CD4-positive, alpha-beta T cell treated with Interleukin-2 at 100 ng/mL for 4 hours (primary cell): Measurements from ENCODE around the gene CNGB1.

Experiments
- DNase-seq: peaks from one replicate; pipeline ENCODE4 v3.0.0-alpha.2; 2020; ENCODE audit warnings: low spot score

CNGB1 gene

DNA sequence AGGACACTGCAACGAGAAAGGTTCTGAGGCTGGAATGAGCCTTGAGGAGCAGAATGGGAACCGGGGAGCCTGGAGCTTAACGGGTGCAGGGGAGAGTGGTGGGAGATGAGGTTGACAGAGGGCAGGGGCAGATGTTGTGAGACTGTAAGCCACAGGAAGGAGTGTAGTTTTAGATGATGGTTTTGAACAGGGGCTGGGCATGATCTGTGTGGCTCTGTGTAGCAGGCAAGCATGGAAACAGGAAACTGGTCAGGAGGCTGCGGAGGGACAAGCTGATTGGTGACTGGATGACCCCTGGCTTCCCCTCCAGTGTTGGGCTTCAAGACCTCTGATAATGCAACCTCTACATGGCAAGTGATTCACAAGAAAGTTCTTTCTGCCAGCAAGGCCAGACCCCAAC, 1.4 kb upstream of the CNGB1 start:
- no peak for DNase-seq

DNA sequence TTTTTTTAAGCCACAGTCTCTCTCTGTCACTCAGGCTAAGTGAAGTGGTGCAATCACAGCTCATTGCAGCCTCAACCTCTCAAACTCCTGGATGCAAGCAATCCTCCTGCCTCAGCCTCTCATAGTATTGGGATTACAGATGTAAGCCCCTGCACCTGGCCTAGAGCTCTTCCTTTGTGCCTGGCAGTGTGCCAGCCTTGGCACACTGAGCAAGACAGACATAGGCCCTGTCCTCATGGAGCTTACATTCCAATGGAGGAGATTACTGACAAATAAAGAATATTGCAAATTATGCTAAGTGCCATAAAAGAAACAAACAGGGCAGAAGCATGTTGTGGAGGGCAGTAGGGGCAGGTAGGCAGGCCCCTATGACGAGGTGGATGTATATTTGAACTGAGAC, 920 bp upstream of the CNGB1 start:
- no peak for DNase-seq

DNA sequence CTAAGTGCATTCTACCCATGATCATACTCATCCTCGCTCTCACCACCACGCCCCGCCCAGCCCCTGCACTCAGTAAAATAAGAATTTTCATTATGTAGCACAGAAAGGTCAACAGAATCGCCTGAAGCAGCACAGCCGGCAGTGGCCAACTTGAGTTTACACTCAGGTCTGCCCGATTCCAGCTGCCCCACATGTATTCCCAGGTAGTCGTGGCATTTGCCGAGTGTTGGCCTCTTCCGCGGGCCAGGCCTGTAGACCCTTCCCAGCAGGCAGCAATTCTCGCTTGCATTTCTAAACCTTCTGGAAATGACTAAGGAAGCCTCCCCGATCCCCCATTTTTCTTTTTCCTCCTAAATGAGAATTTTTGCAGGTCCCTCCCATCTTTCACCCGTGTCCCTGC, 609 bp downstream of the CNGB1 start:
- DNase-seq = no peak

DNA sequence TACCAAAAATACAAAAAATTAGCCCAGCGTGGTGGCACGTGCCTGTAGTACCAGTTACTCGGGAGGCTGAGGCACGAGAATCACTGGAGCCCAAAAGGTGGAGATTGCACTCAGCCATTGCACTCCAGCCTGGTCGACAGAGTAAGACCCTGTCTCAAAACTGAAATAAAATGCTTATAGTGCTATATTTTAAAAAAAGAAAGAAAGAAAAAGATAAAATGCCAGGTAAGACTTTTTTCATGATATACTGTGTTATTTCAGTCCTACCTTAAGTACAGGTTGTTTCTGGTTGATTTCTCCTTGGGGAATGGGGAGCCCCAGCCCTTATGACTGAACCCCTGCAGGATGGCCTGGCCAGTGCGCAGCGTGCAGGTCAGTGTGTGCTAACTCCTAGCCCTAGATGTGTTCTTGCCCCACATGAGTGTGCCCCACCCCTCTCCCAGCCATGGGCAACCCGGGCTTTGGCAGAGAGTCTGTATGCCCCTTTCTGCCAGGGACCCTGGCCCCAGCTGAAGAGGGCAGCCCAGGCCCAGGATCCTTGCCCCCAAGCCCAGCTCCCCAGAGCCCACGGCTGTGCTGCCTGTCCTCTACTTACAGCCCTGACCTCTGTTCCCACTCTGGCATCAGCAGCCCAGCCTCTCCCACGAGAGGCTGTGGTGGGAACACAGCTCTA, 1.3 kb downstream of the CNGB1 start:
- DNase-seq = no peak

DNA sequence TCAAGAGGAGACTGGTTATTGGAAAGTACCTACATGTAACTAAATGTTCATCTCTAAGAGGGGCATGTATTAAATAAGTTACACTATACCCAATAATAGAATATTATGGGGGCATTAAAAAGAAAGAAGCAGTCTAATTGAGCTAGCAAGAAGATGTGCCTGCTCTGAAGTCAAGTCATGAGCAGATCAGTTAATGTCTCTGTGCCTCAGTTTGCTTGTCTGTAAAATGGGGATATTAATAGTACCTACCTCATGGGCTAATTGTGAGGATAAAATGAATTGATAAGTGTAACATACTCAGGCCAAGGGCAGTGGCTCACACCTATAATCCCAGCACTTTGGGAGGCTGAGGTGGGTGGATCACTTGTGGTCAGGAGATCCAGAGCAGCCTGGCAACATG, 3.0 kb downstream of the CNGB1 start:
- DNase-seq = no peak

DNA sequence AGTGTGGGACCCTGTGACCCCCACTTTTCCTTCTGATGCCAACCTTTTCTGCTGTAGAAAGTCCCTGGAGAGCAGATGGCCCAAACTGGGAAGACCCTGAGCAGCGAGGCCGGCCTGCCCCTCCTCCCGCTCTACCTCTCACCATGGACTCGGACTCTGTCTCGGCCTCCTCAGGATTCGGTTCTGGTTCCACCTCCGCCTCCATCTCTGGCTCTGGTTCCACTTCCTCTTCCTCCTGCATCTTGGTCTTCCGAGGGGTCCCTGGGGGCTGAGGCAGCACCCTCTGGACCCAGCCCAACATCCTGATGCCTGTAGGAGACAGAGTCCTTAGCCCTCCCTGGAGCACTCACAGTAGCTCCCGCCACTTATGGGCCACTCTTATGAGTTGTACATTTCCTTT, 3.9 kb downstream of the CNGB1 start:
- no peak for DNase-seq

DNA sequence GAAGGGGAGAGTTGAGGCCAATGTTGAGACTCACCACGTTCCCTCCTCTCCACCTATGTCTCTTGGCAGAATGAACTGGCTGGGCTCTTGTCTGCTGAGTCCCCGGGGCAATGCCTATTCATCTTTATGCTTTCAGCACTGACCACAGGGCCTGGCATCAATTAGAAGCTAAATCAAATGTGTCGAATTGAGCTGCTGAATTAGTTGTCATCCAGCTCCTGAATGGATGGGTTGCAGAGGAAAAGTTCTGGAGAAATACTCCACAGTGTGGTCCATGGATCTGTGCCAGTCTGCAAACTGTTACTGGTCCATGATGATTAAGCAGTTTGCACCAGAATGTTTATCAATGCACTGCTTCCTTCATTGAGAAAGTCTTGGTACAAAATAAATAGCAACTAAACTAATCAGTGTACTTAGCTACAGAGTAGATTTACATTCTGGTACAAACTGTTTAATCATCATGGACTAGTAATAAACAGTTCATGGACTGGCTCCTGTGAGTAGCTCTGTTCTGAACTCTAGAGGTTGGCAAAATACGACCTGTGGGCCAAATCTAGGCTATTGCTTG, 4.6 kb downstream of the CNGB1 start:
- DNase-seq = no peak

DNA sequence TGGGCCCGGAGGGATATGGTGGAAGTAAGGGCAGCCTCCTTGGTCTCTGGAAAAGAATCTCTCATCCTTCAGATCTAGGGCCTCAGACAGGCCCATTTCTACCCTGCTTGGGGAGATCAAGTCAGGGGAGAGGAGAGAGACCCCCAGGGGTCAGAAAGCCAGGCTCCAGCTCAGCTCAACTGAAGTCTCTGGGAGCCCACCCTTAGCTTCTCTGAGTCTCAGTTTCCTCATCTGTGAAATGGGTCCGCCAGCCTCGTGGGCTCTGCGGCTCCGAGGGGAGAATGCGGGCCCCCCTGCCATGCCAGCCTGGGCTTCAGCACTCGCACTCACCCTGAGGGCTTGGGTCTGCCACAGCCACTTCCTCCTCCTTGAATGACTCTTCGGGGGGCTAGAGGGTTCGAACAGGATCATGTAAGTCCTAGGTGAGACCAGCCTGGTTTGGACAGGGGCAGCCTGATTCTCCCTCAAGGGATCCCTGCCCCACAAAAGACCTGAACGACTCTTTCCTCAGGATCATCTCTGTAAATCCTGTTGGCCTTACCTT, 6.7 kb downstream of the CNGB1 start:
- no peak for DNase-seq

DNA sequence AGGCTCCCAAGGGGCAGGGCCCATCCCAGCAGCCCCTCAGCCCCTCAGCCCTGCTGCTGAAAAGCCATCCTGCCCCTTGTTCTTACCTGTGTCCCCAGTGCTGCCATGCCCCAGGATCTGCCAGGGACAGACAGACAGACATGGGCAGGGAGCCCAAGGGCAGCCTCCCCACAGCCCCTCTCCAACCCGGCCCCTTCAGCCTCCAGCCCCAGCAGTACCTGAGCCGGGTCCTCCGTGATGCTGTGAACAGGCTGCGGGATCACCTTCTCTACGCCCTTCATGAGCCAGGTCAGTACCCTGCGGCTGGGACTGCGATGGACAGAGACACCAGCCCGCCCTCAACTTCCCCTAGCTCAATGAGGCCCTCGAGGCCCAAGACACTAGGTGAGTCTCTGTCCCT, 8.2 kb downstream of the CNGB1 start:
- DNase-seq = no peak

DNA sequence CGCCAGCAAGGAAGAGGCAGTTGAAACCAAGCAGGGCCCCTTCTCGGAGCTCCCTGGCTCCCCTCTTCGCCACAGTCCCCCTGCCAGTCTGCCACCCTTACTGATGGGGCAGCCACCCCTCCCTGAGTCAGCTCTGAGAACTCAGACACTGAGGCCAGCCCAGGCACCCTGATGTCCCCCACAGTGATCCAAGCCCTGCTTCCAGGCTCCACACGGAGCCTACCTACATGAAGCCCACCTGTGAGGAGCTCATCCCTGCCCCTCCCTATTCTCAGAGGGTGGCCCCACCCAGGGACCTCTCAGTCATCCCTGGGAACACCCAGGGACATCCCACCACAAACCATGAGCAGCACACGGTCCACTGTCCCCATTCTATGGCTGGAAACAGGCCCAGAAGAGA, 8.9 kb downstream of the CNGB1 start:
- no peak for DNase-seq

DNA sequence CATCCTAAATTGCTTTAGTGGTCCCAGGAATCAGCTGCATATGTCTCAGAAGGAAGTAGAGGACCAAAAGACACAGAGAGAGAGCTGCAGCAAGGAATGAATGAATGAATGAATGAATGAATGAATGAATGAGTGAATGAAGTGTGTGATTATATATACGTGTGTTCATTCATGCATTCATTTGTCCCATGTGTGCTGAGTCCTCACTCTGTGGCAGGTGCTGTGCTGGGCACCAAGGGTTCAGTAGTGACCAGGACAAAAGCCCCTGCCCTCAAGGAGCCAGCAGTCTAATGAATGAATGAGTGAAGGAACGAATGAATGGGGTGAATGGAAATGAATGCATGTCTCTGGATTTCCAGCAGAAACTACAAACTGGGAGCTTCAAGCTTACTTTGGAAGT, 9.4 kb downstream of the CNGB1 start:
- no peak for DNase-seq

DNA sequence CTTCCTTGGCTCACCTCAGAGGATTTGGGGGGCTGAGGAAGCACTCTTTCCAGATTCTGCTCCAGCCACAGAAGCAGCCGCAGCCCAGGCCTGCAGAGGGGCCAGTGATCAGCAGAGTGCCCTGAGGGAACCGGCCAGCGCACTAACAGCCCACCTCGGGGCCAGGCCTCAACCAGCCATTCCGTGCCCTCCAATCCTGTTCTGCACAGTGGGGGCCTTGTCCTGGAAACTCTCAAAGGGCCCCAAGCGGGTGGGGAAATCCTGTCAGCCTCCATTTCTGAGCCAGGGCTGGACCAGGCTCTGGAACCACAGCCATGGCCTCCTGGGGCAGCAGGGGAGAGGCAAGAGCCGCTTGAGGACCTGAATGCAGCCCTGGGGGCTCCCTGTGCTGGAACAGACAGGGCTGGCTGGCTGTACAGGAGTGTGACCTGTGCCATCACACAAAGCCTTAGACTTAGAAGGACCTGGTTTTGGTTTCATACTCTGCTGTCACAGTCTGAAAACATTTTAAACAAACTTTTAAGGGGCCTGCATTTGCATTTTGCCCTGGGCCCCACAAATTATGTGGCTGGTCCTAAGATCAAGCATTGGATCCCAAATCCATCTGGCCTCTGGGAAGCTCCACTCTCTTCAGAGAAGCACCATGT, 10.0 kb downstream of the CNGB1 start:
- no peak for DNase-seq

DNA sequence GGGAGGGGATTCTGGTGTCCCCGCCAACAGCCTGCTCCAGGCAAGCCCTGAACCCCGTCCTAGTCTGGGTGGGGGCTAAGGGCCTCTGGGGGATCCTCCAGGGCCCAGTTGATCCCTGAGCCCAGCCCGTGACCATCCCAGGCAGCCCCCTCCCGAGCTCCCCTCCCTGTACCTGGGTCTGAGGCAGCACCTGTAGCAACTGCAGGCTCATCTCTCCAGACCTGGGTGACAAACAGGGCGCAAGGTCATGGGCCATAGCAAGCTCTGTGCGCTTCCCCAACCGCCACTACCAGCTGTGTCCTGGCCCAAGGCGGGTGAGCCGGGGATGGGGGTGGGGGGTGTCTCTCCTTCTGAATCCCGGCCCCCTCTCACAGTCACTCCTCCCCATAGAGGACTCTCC, 10.6 kb downstream of the CNGB1 start:
- no peak for DNase-seq

DNA sequence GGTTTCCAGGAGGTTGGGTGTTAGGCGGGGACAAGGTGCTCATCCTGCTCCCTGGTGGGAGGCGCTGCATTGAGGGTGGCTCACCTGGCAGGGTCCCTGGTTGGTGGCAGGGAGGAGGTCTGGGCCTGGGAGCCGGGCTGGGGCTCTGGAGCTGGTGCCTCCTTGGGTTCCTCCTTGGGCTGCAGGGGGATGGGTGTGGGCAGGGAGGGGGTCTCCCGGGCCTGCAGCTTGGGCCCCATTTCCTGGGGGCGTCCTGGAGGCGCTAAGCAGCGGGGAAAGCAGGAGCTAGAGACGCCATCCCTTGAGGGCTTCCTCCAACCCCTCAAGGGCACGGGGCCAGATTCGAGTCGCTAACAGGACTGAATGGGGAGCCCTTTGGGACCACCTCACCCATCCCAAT, 11.1 kb downstream of the CNGB1 start:
- DNase-seq = no peak

DNA sequence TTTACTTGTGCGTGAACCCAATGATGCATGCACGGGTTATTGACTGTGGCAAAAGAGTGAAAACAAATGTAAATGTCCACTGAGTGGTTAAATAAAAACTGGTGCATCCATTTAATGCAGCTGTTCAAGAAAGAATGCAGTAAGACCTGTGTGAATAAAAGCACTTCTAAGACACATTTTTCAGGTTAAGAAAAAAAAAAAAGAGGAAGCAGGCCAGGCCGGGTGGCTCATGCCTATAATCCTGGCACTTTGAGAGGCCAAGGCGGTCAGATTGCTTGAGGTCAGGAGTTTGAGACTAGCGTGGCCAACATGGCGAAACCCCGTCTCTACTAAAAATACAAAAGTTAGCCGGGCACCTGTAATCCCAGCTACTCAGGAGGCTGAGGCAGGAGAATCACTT, 11.8 kb downstream of the CNGB1 start:
- DNase-seq = no peak

DNA sequence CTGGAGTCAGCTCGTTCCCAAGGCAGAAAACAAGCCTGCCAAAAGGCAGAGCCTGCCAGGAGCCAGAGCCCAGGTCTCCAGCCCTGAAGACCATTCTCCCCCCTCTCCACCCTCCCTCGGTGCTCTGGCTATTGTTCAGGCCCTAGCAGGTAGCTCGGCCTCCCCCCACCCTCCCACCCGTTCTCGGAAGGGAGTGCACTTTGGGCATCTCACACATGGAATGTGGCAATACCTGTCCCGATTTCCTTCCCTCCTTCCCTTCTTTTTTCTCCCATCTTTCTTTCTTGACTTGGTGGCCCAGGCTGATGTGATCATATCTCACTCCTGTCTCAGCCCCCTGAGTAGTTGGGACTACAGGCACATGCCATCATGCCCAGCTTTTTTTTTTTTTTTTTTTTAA, 12.4 kb downstream of the CNGB1 start:
- no peak for DNase-seq

DNA sequence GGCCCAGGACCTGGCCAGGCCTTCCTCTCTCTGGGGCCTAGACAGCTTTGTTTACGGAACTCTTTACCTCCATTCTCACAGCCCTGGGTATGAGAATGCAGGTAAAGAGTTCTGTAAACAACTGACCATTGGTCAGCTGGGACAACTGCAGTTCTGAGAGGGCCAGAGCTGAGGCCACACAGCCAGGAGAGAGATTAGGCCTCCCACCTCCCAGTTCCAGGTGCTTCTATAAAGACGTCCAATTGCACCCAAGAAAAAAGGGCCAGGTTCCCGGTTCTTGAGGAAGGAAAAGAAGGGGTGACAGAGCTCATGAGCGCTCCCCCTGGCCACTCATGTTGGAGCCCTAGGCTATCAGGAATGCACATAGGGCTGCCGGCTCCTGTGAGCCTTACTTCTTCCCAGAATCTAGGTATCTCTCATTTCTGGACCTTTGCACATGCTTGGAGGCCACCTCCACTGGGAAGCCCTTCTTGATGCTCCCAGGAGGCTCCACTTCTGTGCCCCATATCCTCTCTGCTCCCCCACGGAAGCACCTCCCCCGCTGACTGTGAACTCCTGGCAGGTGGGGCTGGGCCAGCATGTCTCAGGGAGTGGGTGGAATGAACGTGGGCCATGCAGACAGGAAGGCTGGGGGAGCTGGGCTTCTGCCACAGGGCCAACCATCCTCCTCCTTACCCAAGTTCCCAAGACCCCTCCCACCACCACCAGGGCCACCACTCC, 13.1 kb downstream of the CNGB1 start:
- DNase-seq = no peak

DNA sequence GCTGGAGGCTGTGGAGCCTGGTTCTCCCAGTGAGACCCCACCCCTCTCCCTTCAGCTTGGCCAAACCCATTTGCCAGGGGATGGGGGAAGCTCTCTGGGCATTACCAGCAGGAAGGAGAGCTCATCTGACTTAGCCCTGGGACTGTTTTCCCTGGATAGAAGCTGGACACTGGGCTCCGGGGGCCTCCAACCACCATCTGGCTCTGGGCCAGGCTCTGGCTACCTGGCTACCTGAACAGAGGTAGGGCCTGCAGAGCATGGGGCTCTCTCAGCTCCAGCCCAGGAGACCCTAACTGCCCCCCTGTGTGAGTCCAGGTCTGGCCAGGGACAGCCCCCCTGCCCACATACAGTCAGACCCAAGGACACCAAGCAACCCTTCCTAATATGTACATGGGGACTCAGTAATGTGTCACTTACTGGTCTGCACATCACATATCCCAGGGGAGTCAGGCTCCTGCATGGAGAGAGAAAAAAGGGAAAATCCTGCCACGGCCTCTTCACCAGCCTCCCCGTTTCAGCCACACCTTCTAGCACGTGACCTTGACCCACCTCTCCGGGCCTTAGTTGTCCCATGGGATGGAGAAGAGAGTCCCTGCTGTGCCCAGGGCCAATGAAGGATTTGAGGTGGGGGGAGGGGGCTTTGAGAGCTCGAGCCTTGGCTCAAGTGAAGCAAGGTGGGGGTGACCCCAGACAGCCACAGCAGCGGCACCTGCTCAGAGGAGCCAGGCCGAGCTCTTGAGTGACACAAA, 13.8 kb downstream of the CNGB1 start:
- DNase-seq = no peak

DNA sequence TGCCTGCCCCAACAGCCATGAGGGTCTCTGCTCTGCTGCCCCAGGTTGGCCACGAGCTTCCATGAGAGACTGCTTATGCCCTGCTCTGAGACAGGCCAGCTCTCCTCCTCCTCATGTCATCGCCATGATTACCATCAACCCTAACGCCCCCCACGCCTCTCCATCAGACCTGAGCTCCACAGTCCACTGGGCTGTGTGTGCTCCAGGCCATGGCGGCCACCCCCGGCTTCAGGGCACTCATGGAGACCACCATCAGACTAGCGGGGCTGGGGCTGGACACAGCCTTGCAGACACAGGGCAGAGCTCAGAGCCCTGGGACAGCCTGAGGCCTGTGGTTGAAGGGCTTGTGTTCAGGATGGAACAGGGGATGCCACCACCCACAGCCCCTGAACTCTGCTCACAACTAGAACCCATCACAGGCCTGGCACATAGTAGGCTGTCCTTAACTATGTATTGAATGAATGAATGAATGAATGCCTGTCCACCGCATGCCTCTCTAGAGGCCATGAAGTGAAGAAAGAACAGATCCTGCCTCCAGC, 14.6 kb downstream of the CNGB1 start:
- DNase-seq = no peak

DNA sequence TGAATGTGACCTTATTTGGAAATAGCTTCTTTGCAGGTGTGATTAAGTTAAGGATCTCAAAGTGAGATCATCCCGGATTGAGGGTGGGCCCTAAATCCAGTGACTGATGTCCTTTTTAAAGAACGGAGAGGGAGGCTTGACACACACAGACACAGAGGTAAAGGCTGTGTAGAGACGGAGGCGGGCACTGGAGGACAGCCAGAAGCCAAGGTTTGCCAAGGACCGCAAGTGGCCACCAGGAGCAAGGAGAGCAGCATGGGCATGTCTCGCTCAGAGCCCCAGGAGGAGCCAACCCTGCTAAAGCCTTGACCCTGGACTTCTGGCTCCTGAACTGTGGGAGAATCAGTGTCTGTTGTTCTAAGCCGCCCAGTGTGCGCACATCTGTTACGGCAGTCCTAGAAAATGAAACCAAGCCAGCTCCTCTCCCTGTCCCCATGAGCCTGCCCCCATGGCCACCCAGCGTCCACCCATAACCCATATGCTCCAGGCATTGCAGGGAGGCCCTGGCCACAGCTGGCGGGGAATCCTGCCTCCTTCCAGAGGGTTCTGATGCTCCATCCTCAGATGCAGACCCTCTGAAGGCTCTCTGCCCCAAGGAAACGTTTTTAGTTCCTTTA, 15.2 kb downstream of the CNGB1 start:
- DNase-seq = no peak

DNA sequence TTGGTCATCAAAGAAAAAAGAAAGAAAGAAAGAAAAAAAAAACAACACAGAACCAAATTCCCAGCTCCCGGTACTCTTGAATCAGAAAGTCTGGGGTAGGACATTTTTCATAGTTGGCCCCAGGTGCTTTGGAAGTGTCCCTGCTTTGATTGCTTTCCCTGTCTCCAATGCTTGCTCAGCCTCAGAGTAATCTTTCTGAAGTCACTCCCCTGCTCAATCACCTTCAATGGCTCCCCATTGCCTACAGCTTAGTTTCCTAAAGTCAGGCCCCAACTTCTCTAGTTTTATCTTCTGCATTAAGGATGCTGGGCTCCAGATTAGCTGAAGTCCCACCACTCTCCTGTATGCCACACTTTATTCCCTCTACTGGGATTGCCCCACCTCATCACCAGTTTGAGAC, 17.1 kb downstream of the CNGB1 start:
- no peak for DNase-seq

DNA sequence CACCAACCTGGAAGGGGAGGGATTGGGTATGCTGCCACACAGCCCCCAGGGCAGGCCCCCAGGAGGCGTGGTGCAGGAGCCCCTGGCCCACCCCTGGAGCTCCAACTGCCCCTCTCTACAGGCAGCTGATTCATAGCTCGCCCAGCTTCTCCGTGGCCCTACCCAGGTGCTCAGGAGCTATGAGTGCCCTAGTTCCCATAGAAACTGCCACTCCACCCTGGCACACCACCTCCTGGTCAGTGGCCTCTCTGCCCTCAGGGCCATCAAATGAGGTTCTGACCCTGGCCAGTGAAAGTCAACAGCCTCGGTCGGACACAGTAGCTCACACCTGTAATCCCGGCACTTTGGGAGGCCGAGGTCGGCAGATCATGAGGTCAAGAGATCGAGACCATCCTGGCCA, 18.0 kb downstream of the CNGB1 start:
- no peak for DNase-seq
